Fibroblast of the aortic adventitia (primary cell): ENCODE data around the gene UGT2A2. TPM values are rescaled to one million over a fixed set of nuclear protein-coding genes. Genes with fewer than 3 reads are reported as not detected.

Experiments used
- DNase-seq: peaks from one replicate; pipeline ENCODE4 v3.0.0-alpha.2; 2010; ENCODE audit warnings: low read depth
- H3K4me3 ChIP-seq: 2 replicates; pipeline ENCODE4 v1.5.1; 2011; ENCODE audit warnings: low read depth, mild to moderate bottlenecking, control low read depth, low read length, moderate library complexity
- total RNA-seq: library from RNA; depleted of rRNA; stranded (reverse); fragments of >200 nt; gene quantifications from 2 replicates; pipeline ENCODE4 v1.2.3, GENCODE V29; 2012; ENCODE audit warnings: low replicate concordance
- TF ChIP-seq, protein P1 (sequence below): IDR thresholded peaks from 2 replicates; pipeline ENCODE4 v1.5.1; 2011; ENCODE audit warnings: mild to moderate bottlenecking, low read length, control low read depth, inconsistent platforms; ENCODE audit not compliant: insufficient read depth

Gene UGT2A2
- total RNA-seq, 1 donor, result not detected

- DNase-seq, result no peak
- no peak overlapping the region for H3K4me3 ChIP-seq
- TF ChIP-seq, protein P1, sequence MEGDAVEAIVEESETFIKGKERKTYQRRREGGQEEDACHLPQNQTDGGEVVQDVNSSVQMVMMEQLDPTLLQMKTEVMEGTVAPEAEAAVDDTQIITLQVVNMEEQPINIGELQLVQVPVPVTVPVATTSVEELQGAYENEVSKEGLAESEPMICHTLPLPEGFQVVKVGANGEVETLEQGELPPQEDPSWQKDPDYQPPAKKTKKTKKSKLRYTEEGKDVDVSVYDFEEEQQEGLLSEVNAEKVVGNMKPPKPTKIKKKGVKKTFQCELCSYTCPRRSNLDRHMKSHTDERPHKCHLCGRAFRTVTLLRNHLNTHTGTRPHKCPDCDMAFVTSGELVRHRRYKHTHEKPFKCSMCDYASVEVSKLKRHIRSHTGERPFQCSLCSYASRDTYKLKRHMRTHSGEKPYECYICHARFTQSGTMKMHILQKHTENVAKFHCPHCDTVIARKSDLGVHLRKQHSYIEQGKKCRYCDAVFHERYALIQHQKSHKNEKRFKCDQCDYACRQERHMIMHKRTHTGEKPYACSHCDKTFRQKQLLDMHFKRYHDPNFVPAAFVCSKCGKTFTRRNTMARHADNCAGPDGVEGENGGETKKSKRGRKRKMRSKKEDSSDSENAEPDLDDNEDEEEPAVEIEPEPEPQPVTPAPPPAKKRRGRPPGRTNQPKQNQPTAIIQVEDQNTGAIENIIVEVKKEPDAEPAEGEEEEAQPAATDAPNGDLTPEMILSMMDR, result no peak
Measured at GRCh38 chr4:69650872-69651271, 11.4 kb upstream of the UGT2A2 start.

DNA sequence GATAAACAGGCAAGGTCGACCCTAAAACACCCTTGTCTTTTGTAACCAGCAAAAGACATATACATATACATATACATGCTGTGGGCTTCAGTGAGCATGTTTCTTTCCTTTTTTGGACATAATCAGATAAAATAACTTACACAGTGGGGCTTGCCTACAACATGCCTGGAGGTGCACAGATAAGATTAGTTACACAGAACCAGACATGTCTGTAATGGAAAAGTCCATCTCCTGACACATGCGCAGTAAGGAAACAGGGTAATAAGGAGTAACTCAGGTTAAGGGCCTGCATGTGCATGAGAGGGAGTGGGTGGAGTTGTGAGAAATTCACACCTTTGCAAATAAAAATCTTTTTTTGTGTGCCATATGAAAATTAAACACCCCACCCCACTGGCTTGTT is 10.2 kb upstream of the UGT2A2 start:
- TF ChIP-seq, protein P1, result no peak
- H3K4me3 ChIP-seq, result no peak overlapping the region
- peak; percentile 8 for DNase-seq

GRCh38 chr4:69649207-69649606 is 9.8 kb upstream of the UGT2A2 start:
- no peak for DNase-seq
- no peak overlapping the region for H3K4me3 ChIP-seq
- TF ChIP-seq, protein P1, result no peak

- DNase-seq, result no peak
- TF ChIP-seq, protein P1, result no peak
Measured at GRCh38 chr4:69642961-69643360, 3.5 kb upstream of the UGT2A2 start.

DNA sequence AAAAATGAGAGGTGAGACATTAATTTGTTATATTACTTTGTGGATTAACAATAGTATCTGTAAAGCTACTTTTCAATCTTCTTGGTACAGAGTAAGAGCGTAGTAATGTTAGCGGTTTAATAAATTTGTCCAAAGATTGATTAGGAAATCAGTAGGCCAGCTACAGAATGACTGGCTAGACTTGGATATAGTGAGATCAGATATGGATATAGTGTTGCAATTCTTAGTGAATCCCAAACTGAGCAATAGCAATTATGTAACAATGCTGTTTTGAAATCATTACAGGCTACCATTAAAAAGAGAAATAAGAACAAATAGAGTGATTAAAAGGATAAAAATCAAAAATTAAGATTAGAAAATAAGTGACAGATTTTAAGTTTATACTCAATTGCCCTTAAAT is 847 bp upstream of the UGT2A2 start:
- TF ChIP-seq, protein P1, result no peak
- no peak for DNase-seq
- no peak overlapping the region for H3K4me3 ChIP-seq

More at GRCh38 chr4:69642961-69643360, 3.5 kb upstream of the UGT2A2 start:
- H3K4me3 ChIP-seq, result no peak overlapping the region

GRCh38 chr4:69617083-69617694 is 22.3 kb downstream of the UGT2A2 start:
- DNase-seq, result peak; percentile 68
- no peak overlapping the region for H3K4me3 ChIP-seq
- TF ChIP-seq, protein P1, result peak; percentile 61

- DNase-seq, result no peak
- TF ChIP-seq, protein P1, result no peak
Measured at GRCh38 chr4:69610484-69610883, 29.0 kb downstream of the UGT2A2 start.

More at GRCh38 chr4:69610484-69610883, 29.0 kb downstream of the UGT2A2 start:
- no peak overlapping the region for H3K4me3 ChIP-seq
